HCT116 (cell line): ENCODE data around the gene CREBBP.

ENCODE experiments used
- CBX3 ChIP-seq: IDR thresholded peaks from 2 replicates; pipeline ENCODE4 v1.6.1; 2012; ENCODE audit warnings: low read depth
- CEBPB ChIP-seq: IDR thresholded peaks from 2 replicates; pipeline ENCODE4 v1.6.1; 2012; ENCODE audit warnings: low read depth
- EZH2phosphoT487 ChIP-seq: fragments of 200-600 bp; IDR thresholded peaks from 2 replicates; pipeline ENCODE4 v1.6.1; 2018; ENCODE audit warnings: antibody characterized with exemption, borderline replicate concordance
- JUND ChIP-seq: IDR thresholded peaks from 2 replicates; pipeline ENCODE4 v1.6.1; 2012
- POLR2A ChIP-seq: IDR thresholded peaks from 2 replicates; pipeline ENCODE4 v1.7.0; 2011; ENCODE audit warnings: borderline replicate concordance; ENCODE audit not compliant: insufficient read depth, insufficient read length; ENCODE audit errors: extremely low read depth
- RAD21 ChIP-seq: IDR thresholded peaks from 2 replicates; pipeline ENCODE4 v1.6.1; 2012; ENCODE audit warnings: low read depth, mild to moderate bottlenecking
- TF ChIP-seq, protein P1 (sequence below), 3 experiments: fragments of 200-600 bp in 1 of 3; sonication (generic) in 1 of 3; IDR thresholded peaks in 2 of 3; conservative IDR thresholded peaks in 1 of 3; 2 replicates each; pipeline ENCODE4 v1.5.1; 2012 to 2017; ENCODE audit warnings: low read depth in 2 of 3, low read length in 2 of 3, antibody characterized with exemption in 1 of 3, borderline replicate concordance in 1 of 3, control low read depth in 1 of 3, mild to moderate bottlenecking in 1 of 3, mixed read lengths in 1 of 3, mixed run types in 1 of 3, moderate library complexity in 1 of 3; ENCODE audit not compliant: insufficient read depth in 1 of 3
- TF ChIP-seq, protein P2 (sequence below): IDR thresholded peaks from 2 replicates; pipeline ENCODE4 v1.6.1; 2012

DNA sequence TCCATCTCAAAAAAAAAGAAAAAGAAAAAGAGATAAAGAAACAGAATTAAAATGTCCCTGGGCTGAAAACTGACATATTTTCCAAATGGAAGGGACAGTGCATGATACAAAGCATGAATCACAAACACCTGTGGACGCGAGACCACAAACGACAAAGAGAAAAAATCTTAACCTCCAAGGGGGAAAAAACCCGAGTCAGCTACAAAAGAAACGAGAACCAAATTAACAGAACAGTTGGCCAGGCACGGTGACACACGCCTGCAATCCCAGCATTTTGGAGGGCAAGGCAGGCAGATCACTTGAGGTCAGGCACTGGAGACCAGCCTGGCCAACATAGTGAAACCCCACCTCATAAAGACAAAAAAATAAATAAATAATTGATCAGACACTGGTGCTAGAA is 165.1 kb downstream of the CREBBP start:
- TF ChIP-seq, protein P1, sequence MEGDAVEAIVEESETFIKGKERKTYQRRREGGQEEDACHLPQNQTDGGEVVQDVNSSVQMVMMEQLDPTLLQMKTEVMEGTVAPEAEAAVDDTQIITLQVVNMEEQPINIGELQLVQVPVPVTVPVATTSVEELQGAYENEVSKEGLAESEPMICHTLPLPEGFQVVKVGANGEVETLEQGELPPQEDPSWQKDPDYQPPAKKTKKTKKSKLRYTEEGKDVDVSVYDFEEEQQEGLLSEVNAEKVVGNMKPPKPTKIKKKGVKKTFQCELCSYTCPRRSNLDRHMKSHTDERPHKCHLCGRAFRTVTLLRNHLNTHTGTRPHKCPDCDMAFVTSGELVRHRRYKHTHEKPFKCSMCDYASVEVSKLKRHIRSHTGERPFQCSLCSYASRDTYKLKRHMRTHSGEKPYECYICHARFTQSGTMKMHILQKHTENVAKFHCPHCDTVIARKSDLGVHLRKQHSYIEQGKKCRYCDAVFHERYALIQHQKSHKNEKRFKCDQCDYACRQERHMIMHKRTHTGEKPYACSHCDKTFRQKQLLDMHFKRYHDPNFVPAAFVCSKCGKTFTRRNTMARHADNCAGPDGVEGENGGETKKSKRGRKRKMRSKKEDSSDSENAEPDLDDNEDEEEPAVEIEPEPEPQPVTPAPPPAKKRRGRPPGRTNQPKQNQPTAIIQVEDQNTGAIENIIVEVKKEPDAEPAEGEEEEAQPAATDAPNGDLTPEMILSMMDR (IDR thresholded peaks at IDR 0.05 in 2 of 3, conservative IDR thresholded peaks at IDR 0.05 in 1 of 3; ENCODE audit: borderline replicate concordance in 1 of 3, insufficient read depth in 1 of 3, low read depth in 2 of 3, low read length in 2 of 3) = no peak
- TF ChIP-seq, protein P2, sequence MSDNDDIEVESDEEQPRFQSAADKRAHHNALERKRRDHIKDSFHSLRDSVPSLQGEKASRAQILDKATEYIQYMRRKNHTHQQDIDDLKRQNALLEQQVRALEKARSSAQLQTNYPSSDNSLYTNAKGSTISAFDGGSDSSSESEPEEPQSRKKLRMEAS = no peak
- TF ChIP-seq POLR2A (no peak), CEBPB (no peak), RAD21 (no peak), JUND (no peak), EZH2phosphoT487 (no peak), CBX3 (no peak)
